Hepatic stellate cell (primary cell): ENCODE measurements around the gene UCKL1.
"Not testable (repeated sequence)": the region's sequence is repeated elsewhere in the genome, so short reads cannot be mapped to it uniquely, and the experiment has no call there.

ENCODE experiments used
- DNase-seq: peaks from one replicate; pipeline ENCODE4 v3.0.0; 2011; ENCODE audit warnings: low spot score

UCKL1 gene

DNA sequence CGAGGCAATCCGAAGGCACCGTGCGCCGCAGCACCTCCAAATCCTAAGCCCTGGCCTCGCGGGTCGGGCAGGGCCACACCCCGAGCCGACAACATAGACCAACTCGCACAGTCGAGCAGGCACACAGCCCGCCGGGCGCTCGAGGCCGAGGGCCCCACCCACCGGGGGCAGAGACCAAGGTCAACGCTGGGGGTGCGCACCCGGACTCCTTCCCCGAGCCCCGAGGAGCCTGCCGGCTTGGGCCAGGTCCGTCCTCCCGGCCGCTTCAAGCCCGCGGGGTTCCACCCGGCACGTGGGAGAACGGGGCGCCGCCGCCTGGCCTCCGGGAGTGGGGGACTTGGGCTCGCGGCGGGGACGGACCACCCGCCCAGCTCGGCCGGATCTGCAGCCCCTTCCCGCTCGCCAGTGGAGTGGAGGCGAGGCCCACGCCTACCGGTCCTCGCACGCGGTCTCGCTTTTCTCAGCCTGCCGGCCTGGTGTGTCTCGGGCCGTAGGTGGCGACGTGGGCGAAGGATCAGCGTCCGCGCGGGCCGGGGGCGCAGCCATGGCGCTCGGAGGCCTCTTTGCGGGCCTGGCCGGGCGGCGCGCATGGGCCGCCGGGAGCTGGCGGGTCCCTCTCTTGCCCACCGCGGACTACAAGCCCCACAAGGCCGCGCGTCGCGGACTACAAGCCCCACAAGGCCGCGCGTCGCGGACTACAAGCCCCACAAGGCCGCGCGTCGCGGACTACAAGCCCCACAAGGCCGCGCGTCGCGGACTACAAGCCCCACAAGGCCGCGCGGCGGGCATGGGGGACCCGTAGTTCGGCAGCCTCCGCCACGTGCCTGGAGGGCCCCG, at the start of gene UCKL1:
TSS of gene UCKL1 (minus strand) at position 590 of the 837 bp plus-strand sequence. CDS start at position 546, 44 bp downstream.
- DNase-seq, result peak; percentile 94

DNA sequence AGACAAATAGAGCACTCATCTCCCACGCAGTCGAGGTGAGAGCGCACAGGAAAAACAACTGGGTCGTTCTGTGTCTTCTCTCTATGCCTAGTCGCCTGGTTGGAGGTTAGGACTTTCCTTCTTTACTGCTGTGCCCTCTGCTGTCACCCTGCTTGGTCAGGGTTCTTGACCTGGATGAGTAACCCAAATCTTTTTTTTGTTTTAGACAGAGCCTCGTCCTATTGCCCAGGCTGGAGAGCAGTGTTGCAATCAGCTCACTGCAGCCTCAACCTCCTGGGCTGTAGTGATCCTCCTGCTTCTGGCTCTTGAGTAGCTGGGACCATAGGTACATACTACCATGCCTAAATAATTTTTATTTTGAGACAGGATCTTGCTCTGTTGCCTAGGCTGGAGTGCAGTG, 49.2 kb upstream of the UCKL1 start:
- no peak for DNase-seq

DNA sequence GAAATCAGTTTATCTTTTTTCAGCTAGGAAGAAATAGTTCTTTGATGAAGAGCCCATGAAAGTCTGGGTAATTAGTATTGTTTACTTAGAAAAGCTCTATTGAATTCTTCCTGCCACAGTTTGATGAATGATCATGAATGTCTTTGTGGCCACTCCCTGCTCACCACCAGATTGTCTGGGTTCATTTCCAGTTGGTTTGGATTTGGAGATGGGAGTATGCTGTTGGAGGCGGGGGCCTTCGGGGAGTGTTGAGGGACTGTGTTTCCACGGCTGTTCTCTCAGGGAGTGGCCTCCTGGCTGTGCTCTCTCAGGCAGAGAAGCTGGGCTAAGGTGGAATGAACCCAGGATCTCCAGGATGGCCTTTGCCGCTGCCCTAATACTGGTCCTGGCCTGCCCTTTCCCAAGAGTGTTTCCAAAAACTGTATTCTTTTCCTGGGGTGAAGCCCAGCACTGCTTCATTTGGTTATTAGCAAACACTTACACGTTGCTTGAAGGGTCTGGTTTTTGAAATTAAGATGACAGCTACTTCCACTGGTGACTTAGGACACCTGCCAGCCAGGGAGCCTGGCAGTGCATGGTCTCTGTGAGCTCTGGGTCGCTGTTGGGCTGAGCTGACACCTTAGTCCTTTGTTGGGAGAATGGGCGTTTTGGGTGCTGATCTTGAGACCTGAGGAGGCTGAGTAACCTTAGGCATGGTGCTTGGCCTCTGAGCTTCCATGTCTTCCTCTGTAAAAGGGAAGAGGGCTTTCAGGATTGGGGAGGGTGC, 47.9 kb upstream of the UCKL1 start:
- no peak for DNase-seq

DNA sequence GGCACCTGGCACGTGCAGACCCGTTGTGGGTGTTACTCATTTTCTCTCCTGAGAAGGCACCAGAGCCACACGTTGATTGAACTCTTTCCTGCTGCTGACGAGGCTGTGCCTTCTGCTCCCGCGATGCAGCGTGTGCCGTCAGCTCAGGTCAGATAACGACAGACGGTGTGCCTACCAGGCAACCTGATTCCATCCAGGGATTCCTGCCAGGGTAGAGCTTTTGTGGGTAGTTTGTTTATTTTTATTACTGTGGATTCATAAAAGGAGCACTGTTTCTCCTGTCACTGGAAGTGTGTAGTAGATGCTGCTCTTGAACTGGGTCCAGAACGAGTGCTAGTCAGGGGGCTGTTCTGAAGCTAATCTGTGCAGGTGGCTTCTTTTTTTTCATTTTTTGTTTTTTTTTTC, 45.4 kb upstream of the UCKL1 start:
- no peak for DNase-seq

DNA sequence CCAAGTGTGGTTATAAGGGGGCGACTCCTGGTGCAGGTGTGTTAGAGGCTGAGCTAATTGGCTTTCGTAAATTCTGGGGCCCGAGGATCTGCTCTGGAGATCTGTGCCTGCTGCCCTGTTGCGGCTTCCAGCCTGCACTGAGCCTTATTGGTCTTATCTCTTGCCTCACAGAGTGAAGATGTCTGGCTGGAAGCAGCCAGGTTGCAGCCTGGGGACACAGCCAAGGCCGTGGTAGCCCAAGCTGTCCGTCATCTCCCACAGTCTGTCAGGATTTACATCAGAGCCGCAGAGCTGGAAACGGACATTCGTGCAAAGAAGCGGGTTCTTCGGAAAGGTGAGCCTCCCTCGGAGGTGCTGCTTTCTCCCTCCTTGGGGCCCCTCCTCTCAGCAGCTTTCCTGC, 44.7 kb upstream of the UCKL1 start:
- DNase-seq, result no peak

DNA sequence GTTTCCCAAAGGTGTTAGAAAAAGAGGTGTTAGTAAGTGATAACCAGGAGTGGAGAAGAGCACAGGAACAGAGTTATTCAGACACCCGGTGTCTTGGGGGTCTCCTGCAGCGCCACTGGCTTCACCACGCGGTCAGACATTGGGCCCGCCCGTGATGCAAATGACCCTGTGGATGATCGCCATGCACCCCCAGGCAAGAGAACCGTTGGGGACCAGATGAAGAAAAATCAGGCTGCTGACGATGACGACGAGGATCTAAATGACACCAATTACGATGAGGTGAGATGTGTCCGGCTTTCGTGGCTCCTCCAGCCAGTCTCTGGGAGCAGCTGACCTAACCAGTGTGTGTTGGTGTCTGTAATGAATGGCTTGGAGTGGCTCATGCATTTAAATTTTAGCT, 26.7 kb upstream of the UCKL1 start:
- DNase-seq, result no peak

DNA sequence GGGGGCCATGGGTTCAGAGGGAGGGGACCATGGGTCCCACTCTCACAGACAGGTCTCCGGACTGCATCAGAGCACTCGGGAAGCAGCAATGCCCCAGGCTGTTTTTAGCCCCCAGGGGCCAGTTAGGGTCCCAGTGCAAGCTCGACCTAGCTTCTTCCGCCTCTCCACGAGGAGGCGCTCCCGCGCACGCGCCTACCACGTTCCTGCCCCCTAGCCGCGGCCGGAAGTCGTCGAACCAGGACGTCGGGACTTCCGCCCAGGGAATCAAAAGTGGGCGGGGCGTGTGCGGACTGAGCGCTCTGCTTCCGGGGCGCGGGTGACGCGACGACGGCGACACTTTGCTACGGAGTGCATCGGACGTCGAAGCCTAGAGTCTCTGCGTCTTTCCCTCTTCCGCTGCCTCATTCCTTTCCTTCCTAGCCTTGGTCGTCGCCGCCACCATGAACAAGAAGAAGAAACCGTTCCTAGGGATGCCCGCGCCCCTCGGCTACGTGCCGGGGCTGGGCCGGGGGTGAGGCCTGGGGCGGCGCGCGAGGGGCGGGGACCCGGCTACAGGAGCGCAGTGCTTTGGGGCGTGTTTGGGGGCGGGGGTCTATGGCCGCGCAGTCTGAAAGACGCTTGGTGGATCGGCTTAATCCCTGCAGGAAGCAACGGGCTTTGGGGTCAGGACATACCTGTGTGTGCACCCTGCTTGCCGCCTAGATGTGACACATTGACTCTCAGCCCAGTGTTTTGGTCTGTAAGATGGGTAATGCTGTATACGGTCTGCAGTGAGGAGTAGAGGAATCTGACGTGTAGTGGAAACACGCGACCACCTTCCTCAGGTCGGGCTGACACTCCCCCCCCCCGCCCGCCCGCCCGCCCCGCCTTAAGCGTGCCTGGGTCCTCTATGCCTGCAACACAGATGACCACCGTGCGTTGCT, 24.9 kb upstream of the UCKL1 start, which contains the start of gene PRPF6:
TSS of gene PRPF6 (plus strand) at position 327 of the 923 bp plus-strand sequence. CDS start at position 441, 114 bp downstream.
- peak; percentile 98 for DNase-seq

DNA sequence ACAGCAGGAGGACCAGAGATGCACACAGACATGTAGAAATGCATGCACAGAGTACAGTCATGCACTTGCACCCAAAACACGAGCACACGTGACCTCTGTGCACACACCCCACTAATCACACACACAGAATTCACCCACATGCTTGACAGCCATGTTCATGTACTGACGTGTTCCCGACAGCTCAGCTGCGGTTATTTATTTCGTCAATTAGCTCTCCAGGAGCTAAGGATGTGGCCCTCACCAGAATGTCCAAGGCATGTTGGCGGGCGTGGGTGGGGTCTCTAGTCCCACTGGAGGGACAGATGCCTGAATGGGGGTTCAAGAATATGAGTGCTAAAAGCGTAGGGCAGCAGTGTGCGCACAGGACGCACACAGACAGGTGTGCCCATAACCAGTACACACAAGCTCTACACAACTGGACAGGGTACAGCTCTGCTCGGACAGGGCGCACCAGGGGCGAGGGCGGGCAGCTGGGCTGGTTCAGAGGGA, 24.1 kb upstream of the UCKL1 start:
- no peak for DNase-seq

DNA sequence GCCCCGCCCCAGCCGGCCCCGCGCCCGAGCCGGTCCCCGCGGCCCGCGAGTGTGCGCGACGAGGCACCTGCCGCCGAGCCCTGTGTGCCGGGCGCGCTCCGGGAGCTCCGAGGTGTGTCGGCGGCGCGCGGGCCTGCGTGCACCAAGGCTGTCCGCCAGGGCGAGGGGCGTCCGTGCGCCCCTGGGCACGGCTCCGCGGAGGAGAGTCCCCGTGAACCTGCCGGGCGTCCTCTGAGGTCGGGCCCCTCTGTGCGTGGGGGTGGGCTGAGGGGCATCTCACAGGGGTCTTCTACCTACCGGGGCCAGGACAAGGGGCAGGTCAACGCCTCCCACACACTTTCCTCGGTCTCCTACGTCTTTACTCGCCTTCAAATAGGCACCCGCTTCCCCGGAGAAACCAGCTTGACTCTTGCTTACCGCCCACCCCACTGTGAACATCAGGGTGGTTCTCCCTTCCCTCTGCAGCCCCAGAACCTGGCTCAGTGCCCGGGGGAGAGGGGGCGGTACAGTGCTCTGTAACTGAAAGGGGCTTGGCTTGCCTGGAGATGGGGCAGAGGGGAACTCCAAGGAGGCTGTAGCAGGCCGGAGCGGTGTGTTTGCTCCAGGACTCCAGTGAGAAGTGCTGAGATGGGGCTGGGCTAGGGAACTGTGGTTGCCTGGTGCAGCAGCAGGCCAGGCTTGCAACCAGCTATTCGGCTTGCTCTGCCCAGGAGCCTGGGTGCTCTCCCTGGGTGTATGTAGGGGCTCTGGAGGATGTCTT, 23.5 kb upstream of the UCKL1 start, which contains the start of gene SAMD10:
TSS of gene SAMD10 (minus strand) at position 86 of the 760 bp plus-strand sequence. CDS start 175 bp downstream, outside the sequence.
- DNase-seq, result no peak

DNA sequence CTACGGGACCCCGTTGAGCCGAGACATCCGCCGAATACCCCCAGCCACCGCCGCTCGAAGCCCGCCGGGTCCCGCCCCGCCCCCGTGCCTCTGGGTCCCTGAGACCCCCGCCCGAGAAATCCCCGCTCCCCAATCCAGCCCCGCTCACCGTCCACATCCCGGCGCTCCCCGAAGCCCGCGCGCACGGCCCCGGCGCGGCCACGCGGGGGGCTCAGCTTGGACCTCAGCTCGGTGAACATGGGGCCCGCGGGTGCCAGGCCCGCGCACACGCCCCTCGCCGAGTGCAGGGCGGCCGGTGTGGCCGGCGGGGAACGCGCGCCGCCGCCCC, 23.0 kb upstream of the UCKL1 start:
- no peak for DNase-seq

DNA sequence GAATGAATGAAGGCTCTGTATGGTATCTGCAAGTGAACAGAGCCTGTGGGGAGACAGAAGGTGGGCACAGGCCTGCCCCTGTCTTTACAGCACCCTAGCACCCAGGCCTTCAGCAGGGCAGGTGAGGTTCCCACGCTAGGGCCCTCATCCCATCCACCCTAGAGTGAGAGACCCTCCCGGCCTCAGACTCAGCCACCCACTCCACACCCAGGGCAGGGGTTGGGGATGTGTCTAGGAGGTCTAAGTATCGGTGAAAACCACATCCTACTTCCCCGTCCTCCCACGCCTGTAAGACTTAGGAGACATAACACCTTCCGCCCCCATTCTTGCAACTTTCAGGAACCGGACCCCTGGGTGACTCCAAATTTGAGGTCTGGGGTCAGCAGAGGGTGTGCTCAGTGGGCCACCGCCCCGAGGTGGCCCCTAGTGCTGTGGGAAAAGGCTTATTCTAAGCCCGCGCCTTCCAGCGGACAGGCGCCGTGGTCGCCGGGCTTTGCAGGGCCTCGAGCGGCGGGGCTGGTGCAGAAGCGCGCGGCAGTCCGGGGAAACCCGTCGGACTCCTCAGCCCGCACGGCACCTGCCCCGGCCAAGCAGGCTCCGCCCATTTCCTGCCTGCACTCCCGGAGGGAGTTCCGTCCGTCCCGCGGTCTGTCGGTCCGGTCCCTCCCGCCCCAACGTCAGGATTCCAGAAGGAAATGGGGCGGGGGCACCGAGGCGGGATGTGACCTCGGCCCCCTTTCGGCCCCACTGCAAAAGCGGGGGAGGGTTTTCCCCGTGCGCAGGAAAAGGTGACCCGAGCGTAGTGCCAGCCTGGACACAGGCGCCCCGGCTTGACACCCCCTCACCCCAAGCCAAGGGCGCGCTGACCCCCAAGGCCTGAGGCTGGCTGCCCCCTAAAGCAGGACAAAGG, 22.4 kb upstream of the UCKL1 start:
- DNase-seq, result no peak

DNA sequence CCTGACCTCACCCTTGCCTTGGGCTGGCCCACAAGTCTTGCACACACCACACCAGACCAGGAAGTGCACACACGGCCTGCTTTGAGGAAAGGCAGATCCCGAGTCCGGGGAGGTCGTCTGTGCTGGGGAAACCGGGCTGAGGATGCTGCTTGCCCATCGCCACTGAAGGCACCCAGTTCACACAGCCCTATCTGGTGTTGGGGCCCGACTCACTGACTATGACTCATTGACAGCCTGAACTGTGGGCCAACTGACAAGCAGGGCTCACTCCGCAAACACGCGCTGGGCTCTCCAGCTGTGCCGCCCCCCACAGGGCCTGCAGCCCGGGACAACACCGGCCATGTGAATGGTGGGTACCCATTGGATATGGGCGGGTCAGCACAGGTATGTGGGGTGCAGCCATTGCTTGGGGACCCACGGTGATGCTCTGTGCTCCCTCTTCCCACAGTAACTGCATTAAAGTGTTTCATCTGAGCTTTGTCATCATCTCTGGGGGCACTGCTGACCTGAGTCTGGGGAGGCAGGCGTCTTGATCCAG, 21.6 kb upstream of the UCKL1 start:
- DNase-seq, result no peak

DNA sequence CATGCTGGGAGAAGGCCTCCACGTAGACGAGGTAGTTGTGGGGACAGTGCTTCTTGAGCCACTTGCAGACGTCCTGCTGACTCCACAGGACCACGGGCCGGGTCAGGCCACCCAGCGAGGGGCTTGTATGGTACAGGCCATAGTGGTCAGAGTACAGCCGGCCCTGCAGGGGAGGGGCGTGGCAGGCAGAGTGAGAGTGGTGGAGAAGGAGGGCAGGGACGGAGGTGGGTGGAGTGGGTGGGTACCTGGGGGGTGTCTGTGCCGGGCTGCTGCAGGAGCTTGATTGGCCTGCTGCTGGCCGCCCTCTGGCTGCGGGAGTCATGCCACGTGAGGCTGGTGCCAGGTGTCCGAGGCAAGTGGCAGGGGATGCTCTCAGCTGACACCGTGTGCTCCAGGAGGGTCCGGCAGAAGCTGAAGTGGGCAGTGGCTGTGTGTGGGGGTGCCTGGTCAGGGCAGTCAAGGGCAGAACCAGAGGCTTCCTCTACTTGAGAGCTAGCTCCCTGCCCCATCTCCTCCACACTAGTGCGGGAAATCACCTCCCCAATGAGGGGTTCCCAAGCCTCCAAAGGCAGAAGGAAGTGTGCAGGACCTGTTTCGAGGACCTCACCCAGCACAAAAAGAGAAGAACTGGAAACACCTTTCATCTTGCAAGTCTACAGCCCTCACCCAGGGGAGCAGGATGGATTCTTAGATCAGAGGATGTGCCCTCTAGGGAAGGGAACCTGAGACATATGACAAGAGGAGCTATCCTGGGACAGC, 20.9 kb upstream of the UCKL1 start:
- DNase-seq, result no peak

DNA sequence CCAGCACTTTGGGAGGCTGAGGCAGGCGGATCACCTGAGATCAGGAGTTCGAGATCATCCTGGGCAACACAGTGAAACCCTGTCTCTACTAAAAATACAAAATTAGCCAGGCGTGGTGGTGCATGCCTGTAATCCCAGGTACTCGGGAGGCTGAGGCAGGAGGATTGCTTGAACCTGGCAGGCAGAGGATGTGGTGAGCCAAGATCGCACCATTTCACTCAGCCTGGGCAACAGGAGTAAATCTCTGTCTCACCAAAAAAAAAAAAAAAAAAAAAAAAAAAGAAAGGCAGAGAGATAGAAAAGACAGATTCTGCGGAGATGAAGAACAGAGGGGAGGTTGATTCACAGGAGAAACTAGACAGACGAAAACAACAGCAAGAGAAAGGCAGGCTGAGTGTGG, 20.3 kb upstream of the UCKL1 start:
- not testable (repeated sequence) for DNase-seq

DNA sequence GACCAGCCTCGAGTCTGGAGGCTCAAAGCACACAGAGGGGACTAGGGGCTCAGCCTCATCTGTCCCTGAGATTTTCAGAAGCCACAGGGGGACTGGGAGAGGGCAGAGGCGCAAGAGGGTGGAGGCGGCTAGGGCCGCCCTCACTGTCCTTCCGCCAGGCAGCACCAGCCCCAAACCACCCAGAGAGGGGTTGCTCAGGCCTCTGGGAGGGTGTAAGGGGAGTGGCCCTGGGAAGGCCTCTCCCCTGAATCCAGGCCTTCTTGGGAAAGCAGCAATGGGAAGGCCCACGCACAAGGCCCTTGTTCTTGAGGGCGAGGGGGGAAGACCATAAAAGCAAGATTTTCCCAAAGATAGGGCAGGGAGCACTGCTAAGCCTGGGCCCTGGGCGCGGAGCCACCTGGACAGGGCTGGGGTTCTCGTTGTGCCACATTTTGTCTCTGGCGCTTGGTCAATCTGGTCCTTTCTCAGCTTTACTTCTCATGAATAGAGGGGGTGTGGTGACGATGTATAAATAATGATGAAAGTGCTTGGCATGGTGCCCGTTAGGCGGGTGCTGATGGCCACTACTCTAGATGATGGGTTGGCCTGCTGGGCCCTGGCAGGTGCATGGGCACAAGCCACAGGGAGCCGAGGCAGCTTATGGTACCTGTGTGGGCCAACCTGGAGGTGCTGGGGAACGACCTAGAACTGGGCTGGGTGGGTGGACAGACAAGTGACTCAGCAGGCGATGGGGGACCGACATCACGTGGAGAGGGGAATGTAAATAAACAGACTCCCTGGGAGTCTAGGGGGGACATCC, 18.4 kb upstream of the UCKL1 start:
- no peak for DNase-seq

DNA sequence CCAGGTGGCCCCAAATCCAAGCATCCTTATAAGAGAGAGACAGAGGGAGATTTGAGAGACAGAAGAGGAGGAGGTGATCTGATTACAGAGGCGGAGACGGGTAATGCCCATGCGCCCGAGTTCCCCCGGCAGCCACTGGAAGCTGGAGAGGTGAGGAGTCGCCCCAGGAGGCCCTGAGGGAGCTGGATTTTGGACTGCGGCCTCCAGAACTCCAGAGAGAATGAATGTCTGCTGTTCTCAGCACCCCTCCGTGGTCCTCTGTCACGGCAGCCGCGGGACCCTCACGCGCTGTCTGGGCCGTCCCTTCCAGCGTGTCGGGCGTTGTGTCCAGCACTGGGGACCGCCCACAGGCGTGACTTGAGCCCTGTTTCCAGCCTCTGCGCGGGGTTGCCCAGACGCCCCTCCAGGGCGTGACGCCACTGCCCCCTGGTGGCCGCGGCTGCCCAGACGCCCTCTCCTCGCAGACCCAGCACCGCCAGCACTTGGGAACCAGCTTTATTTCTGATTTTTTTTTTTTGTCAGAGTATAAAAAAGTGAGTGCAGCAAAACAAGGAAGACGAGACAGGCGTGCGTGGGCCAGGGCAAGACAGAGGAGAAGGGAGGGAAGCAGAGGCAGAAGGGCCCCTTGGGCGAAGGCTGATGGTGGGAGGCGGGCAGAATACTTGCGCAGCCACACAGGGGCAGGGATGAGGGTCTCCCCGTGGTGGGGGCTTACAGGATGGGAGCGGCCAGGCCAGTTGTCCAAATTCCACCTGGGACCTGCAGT, 17.6 kb upstream of the UCKL1 start:
- peak; percentile 95 for DNase-seq

DNA sequence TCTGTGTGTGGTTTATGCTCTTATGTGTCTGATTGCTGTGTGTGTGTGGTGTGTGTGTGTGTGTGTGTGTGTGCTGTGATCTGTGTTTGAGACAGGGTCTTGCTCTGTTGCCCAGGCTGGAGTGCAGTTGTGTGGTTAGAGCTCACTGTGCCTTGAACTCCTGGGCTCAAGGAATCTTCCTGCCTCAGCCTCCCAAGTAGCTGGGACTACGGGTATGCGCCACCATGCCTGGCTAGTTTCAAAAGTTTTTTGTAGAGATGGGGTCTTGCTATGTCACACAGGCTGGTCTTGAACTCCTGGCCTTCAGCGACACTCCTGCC, 16.9 kb upstream of the UCKL1 start:
- no peak for DNase-seq
